Immature natural killer cell (primary cell): ENCODE measurements around the gene OLFML2B. TPM values are rescaled to one million over a fixed set of nuclear protein-coding genes. Genes with fewer than 3 reads are reported as not detected.

Experiments used
- DNase-seq, 3 donors: peaks; one replicate each; pipeline ENCODE4 v3.0.0; 2022; ENCODE audit warnings: mixed read lengths in 1 of 3
- H3K27ac Mint-ChIP-seq, 6 donors: one replicate each; pipeline ENCODE4 v1.8.0; 2020; ENCODE audit warnings: mixed read lengths in 6 of 6, mild to moderate bottlenecking in 5 of 6, inconsistent platforms in 4 of 6, moderate library complexity in 3 of 6
- H3K27me3 Mint-ChIP-seq, 3 donors: one replicate each; pipeline ENCODE4 v1.8.0; 2020 to 2021; ENCODE audit warnings: low read depth in 3 of 3, mild to moderate bottlenecking in 3 of 3, mixed read lengths in 3 of 3, moderate library complexity in 3 of 3, inconsistent platforms in 1 of 3
- H3K36me3 Mint-ChIP-seq, 3 donors: one replicate each; pipeline ENCODE4 v1.8.0; 2020; ENCODE audit warnings: mixed read lengths in 3 of 3, inconsistent platforms in 2 of 3, mild to moderate bottlenecking in 2 of 3
- H3K4me1 Mint-ChIP-seq, 2 donors: one replicate each; pipeline ENCODE4 v1.8.0; 2020; ENCODE audit warnings: inconsistent platforms in 2 of 2, mild to moderate bottlenecking in 2 of 2, mixed read lengths in 2 of 2, moderate library complexity in 1 of 2
- H3K4me3 Mint-ChIP-seq, 5 donors: one replicate each; pipeline ENCODE4 v1.8.0; 2020; ENCODE audit warnings: mild to moderate bottlenecking in 5 of 5, mixed read lengths in 5 of 5, inconsistent platforms in 3 of 5, moderate library complexity in 3 of 5
- H3K9me3 Mint-ChIP-seq, 6 donors: one replicate each; pipeline ENCODE4 v1.8.0; 2020; ENCODE audit warnings: mild to moderate bottlenecking in 6 of 6, mixed read lengths in 6 of 6, inconsistent platforms in 4 of 6, moderate library complexity in 3 of 6
- polyA plus RNA-seq, 3 donors: library from polyadenylated mRNA; unstranded; fragments of 300-500 nt; fragmentation: Illumina TruSeq; gene quantifications; one replicate each; pipeline ENCODE4 v1.2.3, GENCODE V29; 2021

OLFML2B gene
- polyA plus RNA-seq, 3 donors from 2014 or later = not detected

GRCh38 chr1:162010175-162010506 is 13.5 kb downstream of the OLFML2B start:
- Mint-ChIP-seq H3K36me3 (no peaks in the 10 kb centered on the region), H3K4me3 (no peak overlapping the region), H3K9me3 (peaks cover 0 to 2% (median 0%) of the 10 kb centered on the region in 6 donors), H3K4me1 (no peaks in the 10 kb centered on the region), H3K27me3 (peaks cover 0 to 17% (median 2%) of the 10 kb centered on the region in 3 donors), H3K27ac (no peak overlapping the region)
- DNase-seq = no peak

GRCh38 chr1:162009501-162010174 is 14.0 kb downstream of the OLFML2B start:
- Mint-ChIP-seq H3K4me3 (no peak overlapping the region), H3K9me3 (peaks cover 0 to 2% (median 0%) of the 10 kb centered on the region in 6 donors), H3K27me3 (peaks cover 0 to 19% (median 2%) of the 10 kb centered on the region in 3 donors), H3K4me1 (no peaks in the 10 kb centered on the region), H3K27ac (no peak overlapping the region), H3K36me3 (no peaks in the 10 kb centered on the region)
- no peak for DNase-seq

DNA sequence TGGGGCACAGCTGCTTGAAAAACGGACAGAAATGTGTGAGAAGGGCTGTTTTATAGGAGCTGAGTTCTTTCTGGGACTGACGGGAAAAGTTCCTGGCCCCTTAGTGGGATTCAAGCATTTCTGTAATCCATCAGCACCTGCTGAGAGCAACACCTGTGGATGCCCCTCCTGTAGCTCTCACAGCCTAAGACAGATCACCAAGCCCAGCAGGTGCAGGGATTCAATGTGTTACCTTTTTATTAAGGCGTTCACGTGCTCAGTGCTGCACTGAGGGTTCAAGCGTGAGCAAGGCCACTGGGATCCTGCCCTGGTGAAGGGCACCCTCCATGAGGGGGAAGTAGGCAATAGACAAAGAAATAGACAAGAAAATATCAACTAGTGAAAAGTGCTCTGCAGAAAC is 14.9 kb downstream of the OLFML2B start:
- Mint-ChIP-seq H3K27ac (no peak overlapping the region), H3K27me3 (peaks cover 0 to 19% (median 2%) of the 10 kb centered on the region in 3 donors), H3K36me3 (no peaks in the 10 kb centered on the region), H3K9me3 (peaks cover 0 to under 1% (median 0%) of the 10 kb centered on the region in 6 donors), H3K4me1 (no peaks in the 10 kb centered on the region), H3K4me3 (no peak overlapping the region)
- no peak for DNase-seq

DNA sequence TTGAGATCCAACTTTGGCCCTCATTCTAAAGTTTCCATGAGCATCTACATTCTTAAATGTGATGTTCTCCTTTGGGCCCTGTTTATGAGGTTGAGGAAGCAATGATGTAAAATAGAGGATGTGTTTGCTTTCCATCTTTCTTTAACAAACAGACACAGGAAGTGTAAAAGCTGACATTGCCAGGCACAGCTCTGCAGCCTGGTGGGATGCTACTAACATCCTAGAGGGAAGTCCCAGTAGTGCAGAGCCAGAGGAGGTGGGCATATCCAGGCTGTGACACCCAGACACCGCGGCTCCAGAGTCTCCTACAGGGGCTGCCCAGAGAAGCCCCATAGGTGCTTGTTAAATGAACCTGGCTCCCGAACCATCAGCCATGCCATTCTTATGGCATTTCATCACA is 16.2 kb downstream of the OLFML2B start:
- H3K27me3 Mint-ChIP-seq = peaks cover 2 to 18% (median 2%) of the 10 kb centered on the region in 3 donors
- no peaks in the 10 kb centered on the region for H3K4me1 Mint-ChIP-seq
- no peaks in the 10 kb centered on the region for H3K9me3 Mint-ChIP-seq
- DNase-seq = no peak
- no peak overlapping the region for H3K27ac Mint-ChIP-seq
- no peak overlapping the region for H3K4me3 Mint-ChIP-seq
- H3K36me3 Mint-ChIP-seq = no peaks in the 10 kb centered on the region

GRCh38 chr1:162006081-162006480 is 17.6 kb downstream of the OLFML2B start:
- no peak for DNase-seq
- no peaks in the 10 kb centered on the region for H3K9me3 Mint-ChIP-seq
- no peaks in the 10 kb centered on the region for H3K36me3 Mint-ChIP-seq
- peaks cover 0 to 17% (median 2%) of the 10 kb centered on the region in 3 donors for H3K27me3 Mint-ChIP-seq
- no peak overlapping the region for H3K4me3 Mint-ChIP-seq
- no peak overlapping the region for H3K27ac Mint-ChIP-seq
- H3K4me1 Mint-ChIP-seq = no peaks in the 10 kb centered on the region

DNA sequence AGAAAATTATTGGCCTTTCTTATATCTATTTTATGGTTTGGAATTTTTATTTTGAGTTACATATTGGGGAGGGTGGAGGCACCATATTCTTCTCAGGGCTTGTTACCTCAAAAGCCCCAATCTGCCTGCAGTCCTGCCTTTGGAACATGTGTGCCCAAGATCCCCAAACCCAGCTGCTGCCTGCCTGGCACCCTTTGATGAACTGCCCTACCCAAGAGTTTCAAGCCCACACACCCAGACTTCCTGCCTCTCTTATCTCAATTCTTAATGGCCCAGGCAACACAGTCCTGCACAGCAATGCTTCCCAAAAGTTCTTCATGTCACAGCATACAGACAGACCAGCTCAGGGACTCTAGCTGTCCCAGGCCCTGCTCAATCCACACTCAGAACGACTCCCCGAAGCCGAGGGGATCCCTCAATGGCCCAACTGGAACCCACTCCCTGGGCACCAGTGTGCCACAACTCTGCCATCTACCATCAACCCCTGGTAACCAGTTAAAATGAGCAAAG is 19.2 kb downstream of the OLFML2B start:
- H3K4me3 Mint-ChIP-seq = no peak overlapping the region
- H3K9me3 Mint-ChIP-seq = no peaks in the 10 kb centered on the region
- peaks cover 0 to 15% (median 2%) of the 10 kb centered on the region in 3 donors for H3K27me3 Mint-ChIP-seq
- H3K27ac Mint-ChIP-seq = no peak overlapping the region
- DNase-seq = no peak
- no peaks in the 10 kb centered on the region for H3K4me1 Mint-ChIP-seq
- no peaks in the 10 kb centered on the region for H3K36me3 Mint-ChIP-seq

- no peak overlapping the region for H3K4me3 Mint-ChIP-seq
- no peaks in the 10 kb centered on the region for H3K36me3 Mint-ChIP-seq
- no peak overlapping the region for H3K27ac Mint-ChIP-seq
These were observed 19.8 kb downstream of the OLFML2B start for GRCh38 chr1:162003830-162004215.

DNA sequence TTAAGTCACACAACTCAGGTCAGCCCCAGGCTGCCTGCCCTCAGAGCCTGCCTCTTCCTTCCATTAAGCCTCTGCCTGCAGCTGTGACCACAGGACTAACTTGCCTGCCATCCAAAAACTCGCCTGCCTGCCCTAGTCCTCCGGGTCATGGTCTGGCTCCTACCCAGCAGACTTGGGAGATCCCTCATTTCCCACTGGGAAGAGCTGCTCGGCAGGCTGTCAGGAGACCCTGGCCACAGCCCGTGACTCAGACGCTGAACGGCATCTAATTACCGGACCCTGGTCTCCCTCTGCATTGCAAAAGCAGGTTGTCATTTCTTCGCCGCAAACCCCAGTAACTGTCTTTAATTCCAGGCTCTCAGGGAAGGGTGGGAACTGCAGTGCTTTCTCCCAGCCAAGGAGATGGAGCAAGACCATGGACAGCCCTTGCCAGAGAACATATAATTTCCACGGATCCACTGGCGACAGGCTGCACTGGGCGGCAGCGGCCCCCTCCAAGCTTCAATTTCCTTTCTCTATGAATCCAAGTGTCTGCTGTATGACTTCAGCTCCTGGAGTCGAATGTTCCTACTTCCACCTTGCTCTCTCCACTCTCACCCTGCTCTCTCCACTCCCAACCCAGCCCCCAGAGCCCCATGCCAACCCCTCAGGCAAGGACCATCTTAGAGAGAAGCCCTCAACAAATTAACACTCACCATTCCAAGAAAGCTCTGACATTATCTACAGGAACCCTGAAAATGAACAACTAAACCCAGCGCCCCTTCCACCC is 20.4 kb downstream of the OLFML2B start:
- Mint-ChIP-seq H3K4me1 (no peaks in the 10 kb centered on the region), H3K36me3 (no peaks in the 10 kb centered on the region), H3K9me3 (no peaks in the 10 kb centered on the region), H3K27me3 (peaks cover 0 to 15% (median 2%) of the 10 kb centered on the region in 3 donors), H3K27ac (no peak overlapping the region), H3K4me3 (no peak overlapping the region)
- no peak for DNase-seq

More at GRCh38 chr1:162003830-162004215, 19.8 kb downstream of the OLFML2B start:
- Mint-ChIP-seq H3K27me3 (peaks cover 0 to 15% (median 2%) of the 10 kb centered on the region in 3 donors), H3K4me1 (no peaks in the 10 kb centered on the region), H3K9me3 (no peaks in the 10 kb centered on the region)
- no peak for DNase-seq

- no peaks in the 10 kb centered on the region for H3K4me1 Mint-ChIP-seq
- H3K4me3 Mint-ChIP-seq = no peak overlapping the region
- H3K27me3 Mint-ChIP-seq = peaks cover 2 to 7% (median 3%) of the 10 kb centered on the region in 3 donors
- no peak for DNase-seq
- H3K9me3 Mint-ChIP-seq = no peaks in the 10 kb centered on the region
- no peak overlapping the region for H3K27ac Mint-ChIP-seq
- no peaks in the 10 kb centered on the region for H3K36me3 Mint-ChIP-seq
These were observed 23.6 kb downstream of the OLFML2B start for GRCh38 chr1:162000053-162000420.

DNA sequence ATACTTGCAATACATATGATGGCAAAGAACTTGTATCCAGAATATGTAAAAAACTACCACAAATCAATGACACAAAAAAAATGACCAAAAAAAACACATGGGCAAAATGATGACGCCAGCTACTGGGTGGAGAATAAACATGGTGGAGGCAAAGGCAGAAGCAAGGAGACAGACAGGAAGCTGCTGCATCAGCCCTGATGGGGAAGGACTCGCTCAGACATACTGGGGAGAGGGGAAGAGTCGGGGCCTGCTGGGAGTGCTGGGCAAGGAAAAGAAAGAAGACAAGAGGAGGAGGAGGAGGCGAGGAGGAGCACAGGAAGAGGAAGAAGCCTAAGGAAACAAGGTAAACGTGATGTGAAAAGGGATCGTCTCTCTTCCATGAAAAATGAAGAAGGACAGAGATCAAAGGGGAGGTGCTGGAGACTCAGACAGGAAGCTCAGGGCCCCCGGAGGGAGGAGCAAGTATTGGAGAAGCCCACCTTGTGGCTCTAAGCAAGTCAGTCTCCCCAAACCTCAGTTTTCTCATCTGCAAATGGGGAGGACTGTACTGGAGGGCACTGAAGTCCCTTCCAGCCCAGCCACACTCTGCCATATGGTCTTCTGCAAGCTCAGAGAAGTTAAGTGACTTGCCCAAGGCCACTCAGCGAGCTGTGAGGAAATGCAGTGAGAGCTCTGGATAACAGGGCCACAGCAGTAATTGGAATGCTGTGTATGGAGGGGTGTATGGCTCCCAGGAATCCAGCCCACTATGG is 24.2 kb downstream of the OLFML2B start:
- DNase-seq = no peak
- H3K27ac Mint-ChIP-seq = no peak overlapping the region
- no peaks in the 10 kb centered on the region for H3K9me3 Mint-ChIP-seq
- H3K27me3 Mint-ChIP-seq = peaks cover 2 to 3% (median 3%) of the 10 kb centered on the region in 3 donors
- H3K36me3 Mint-ChIP-seq = no peaks in the 10 kb centered on the region
- H3K4me1 Mint-ChIP-seq = no peaks in the 10 kb centered on the region
- no peak overlapping the region for H3K4me3 Mint-ChIP-seq

- H3K36me3 Mint-ChIP-seq = no peaks in the 10 kb centered on the region
- H3K27ac Mint-ChIP-seq = no peak overlapping the region
- H3K27me3 Mint-ChIP-seq = peaks cover 2 to 3% (median 2%) of the 10 kb centered on the region in 3 donors
- no peak for DNase-seq
- no peak overlapping the region for H3K4me3 Mint-ChIP-seq
- peaks cover 0 to under 1% (median 0%) of the 10 kb centered on the region in 6 donors for H3K9me3 Mint-ChIP-seq
- H3K4me1 Mint-ChIP-seq = no peaks in the 10 kb centered on the region
These were observed 24.9 kb downstream of the OLFML2B start for GRCh38 chr1:161998811-161999210.

DNA sequence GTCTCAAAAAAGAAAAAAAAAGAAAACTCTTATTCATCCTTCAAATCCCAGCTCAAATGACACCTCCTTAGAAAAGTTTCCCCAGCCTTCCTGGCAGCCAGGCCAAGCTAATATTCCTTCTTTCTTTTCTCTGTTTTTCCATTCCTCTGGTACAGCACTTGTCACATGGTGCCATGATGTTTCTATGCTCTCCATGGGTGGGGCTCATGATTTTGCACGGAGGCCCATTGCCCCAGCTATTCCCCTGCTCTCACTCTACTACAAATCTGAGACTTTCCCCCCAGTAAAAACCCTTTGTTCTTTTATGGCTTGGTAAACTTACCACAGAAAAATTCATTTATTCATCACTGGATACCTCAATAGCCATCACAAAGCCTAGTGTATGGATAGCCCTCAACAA is 26.5 kb downstream of the OLFML2B start:
- DNase-seq = no peak
- Mint-ChIP-seq H3K9me3 (peaks cover 0 to 2% (median 0%) of the 10 kb centered on the region in 6 donors), H3K4me3 (no peak overlapping the region), H3K4me1 (no peaks in the 10 kb centered on the region), H3K36me3 (no peaks in the 10 kb centered on the region), H3K27me3 (peaks cover 0 to 3% (median 0%) of the 10 kb centered on the region in 3 donors), H3K27ac (no peak overlapping the region)

- Mint-ChIP-seq H3K36me3 (no peaks in the 10 kb centered on the region), H3K4me1 (no peaks in the 10 kb centered on the region), H3K27ac (no peak overlapping the region), H3K27me3 (peaks cover 0 to 6% (median 0%) of the 10 kb centered on the region in 3 donors), H3K4me3 (no peak overlapping the region), H3K9me3 (peaks cover 0 to 2% (median 0%) of the 10 kb centered on the region in 6 donors)
- DNase-seq = no peak
These were observed 29.4 kb downstream of the OLFML2B start for GRCh38 chr1:161994175-161994668.
